Erythroblast (primary cell): ENCODE results near the gene ARHGEF7.

Source experiments
- GATA1 ChIP-seq: IDR thresholded peaks from 2 replicates; pipeline ENCODE4 v1.6.1; 2011; ENCODE audit warnings: low read depth, mild to moderate bottlenecking, control low read depth, low read length, moderate library complexity
- POLR2A ChIP-seq: IDR thresholded peaks from 2 replicates; pipeline ENCODE4 v1.6.1; 2011; ENCODE audit warnings: mild to moderate bottlenecking, low read length

DNA sequence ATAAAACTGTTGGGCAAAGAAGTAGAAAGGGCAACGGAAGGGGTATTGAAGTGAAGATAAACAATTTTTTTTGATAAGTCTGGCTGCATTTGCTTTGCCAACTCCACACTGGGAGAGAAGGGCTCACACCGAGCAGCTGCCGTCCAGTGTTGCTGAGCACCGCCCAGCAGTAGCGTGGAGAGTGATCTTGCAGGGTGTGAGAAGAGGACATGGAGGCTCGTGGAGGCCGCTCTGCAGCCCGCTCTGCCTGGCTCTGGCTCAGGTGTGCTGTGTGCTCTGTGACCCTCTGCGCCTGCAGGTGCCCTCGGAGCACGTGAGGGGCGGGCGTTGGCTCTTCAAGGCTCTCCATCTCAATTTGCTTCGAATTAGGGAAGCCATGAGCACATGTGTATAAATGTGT lies 169.5 kb downstream of the ARHGEF7 start:
- no peak for TF ChIP-seq POLR2A
- TF ChIP-seq GATA1: no peak
